Lower leg skin (tissue), 3 donors: ENCODE measurements around the gene AGBL1.

Experiments
- POLR2A ChIP-seq, 2 donors: fragments of 450-650 bp; IDR thresholded peaks; one replicate each; pipeline ENCODE4 v1.6.1; 2016 to 2017; ENCODE audit warnings: antibody characterized with exemption in 2 of 2, mild to moderate bottlenecking in 1 of 2, moderate library complexity in 1 of 2
- TF ChIP-seq, protein P1 (sequence below), 3 donors: fragments of 450-650 bp; IDR thresholded peaks; one replicate each; pipeline ENCODE4 v1.5.1; 2016; ENCODE audit warnings: antibody characterized with exemption in 3 of 3, mild to moderate bottlenecking in 3 of 3, moderate library complexity in 2 of 3

DNA sequence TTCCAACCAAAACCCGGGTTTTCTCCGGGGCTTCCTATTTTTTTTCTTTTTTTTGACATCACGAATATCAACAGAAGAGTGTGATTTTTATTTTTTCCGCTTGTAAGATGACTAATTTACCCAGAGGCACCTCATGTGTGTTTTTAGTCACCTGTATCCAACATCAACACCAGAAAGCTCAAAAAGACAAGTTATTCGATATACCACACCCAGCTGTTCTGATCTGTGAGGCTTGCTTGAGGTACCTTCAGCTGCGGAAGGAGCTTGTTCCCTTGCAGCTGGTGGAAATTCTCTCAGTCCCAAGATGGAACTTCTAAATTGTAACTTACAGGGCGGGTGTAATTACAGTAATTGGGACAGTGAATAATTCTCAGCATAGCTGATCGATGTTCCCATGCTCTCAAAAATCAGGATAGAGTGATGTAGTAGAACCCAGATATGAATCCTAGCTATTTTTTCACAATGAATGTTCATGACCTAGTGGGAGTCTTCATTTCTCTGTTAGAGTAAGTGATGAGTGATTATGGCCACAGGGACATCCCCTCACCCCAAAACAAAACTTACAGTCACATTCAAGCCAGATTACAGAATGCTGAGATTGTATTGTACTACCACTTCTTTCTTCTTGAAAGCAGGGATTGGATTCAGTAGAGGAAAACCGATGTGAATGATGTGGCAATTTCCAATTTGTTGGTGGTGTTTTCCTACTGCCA, 232.1 kb downstream of the AGBL1 start:
- TF ChIP-seq POLR2A (IDR thresholded peaks at IDR 0.05) = no peak
- TF ChIP-seq, protein P1, sequence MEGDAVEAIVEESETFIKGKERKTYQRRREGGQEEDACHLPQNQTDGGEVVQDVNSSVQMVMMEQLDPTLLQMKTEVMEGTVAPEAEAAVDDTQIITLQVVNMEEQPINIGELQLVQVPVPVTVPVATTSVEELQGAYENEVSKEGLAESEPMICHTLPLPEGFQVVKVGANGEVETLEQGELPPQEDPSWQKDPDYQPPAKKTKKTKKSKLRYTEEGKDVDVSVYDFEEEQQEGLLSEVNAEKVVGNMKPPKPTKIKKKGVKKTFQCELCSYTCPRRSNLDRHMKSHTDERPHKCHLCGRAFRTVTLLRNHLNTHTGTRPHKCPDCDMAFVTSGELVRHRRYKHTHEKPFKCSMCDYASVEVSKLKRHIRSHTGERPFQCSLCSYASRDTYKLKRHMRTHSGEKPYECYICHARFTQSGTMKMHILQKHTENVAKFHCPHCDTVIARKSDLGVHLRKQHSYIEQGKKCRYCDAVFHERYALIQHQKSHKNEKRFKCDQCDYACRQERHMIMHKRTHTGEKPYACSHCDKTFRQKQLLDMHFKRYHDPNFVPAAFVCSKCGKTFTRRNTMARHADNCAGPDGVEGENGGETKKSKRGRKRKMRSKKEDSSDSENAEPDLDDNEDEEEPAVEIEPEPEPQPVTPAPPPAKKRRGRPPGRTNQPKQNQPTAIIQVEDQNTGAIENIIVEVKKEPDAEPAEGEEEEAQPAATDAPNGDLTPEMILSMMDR (IDR thresholded peaks at IDR 0.05) = no peak
